MM.1S (cell line): ENCODE data around the gene DIS3L2.

ENCODE experiments used
- DNase-seq: peaks from one replicate; pipeline ENCODE4 v3.0.0-alpha.2; 2015
- H2AFZ ChIP-seq: fragments of 300-600 bp; sonication (generic); 2 replicates; pipeline ENCODE4 v1.6.0; 2016; ENCODE audit warnings: antibody characterized with exemption, low read length
- H3F3A ChIP-seq: fragments of 300-600 bp; sonication (generic); 2 replicates; pipeline ENCODE4 v1.6.1; 2016; ENCODE audit warnings: mild to moderate bottlenecking, antibody characterized with exemption, low read length, moderate library complexity, mixed read lengths; ENCODE audit not compliant: insufficient read depth
- H3K27ac ChIP-seq: fragments of 300-600 bp; sonication (generic); 2 replicates; pipeline ENCODE4 v1.5.1; 2016; ENCODE audit warnings: mild to moderate bottlenecking, low read length
- H3K27me3 ChIP-seq: fragments of 300-600 bp; sonication (generic); replicated peaks from 2 replicates; pipeline ENCODE4 v1.6.0; 2016; ENCODE audit warnings: low read length; ENCODE audit not compliant: insufficient read depth
- H3K36me3 ChIP-seq: fragments of 300-600 bp; sonication (generic); replicated peaks from 2 replicates; pipeline ENCODE4 v1.6.1; 2016; ENCODE audit warnings: mild to moderate bottlenecking, low read length, mixed read lengths; ENCODE audit not compliant: insufficient read depth
- H3K4me1 ChIP-seq: fragments of 300-600 bp; sonication (generic); 2 replicates; pipeline ENCODE4 v1.6.1; 2016; ENCODE audit warnings: low read length, mixed read lengths
- H3K4me2 ChIP-seq: fragments of 300-600 bp; sonication (generic); 2 replicates; pipeline ENCODE4 v1.6.0; 2016; ENCODE audit warnings: low read depth, low read length
- H3K4me3 ChIP-seq: fragments of 300-600 bp; sonication (generic); 2 replicates; pipeline ENCODE4 v1.5.1; 2016; ENCODE audit warnings: low read length, mixed read lengths
- H3K79me2 ChIP-seq: fragments of 300-600 bp; sonication (generic); 2 replicates; pipeline ENCODE4 v1.6.1; 2016; ENCODE audit warnings: mixed run types, low read length, mixed read lengths
- H3K9ac ChIP-seq: fragments of 300-600 bp; sonication (generic); 2 replicates; pipeline ENCODE4 v1.6.1; 2016; ENCODE audit warnings: low read length, mixed read lengths
- H3K9me2 ChIP-seq: fragments of 300-600 bp; sonication (generic); replicated peaks from 2 replicates; pipeline ENCODE4 v1.6.1; 2016; ENCODE audit warnings: mild to moderate bottlenecking, low read length, mixed read lengths; ENCODE audit not compliant: insufficient read depth
- H3K9me3 ChIP-seq: fragments of 300-600 bp; sonication (generic); replicated peaks from 2 replicates; pipeline ENCODE4 v1.6.1; 2016; ENCODE audit warnings: mild to moderate bottlenecking, low read length, mixed read lengths; ENCODE audit not compliant: insufficient read depth
- H4K20me1 ChIP-seq: fragments of 300-600 bp; sonication (generic); 2 replicates; pipeline ENCODE4 v1.6.1; 2016; ENCODE audit warnings: mild to moderate bottlenecking, low read length, moderate library complexity, mixed read lengths; ENCODE audit not compliant: insufficient read depth
- CTCF ChIP-seq: fragments of 300-600 bp; sonication (generic); IDR thresholded peaks from 2 replicates; pipeline ENCODE4 v1.5.1; 2016; ENCODE audit warnings: antibody characterized with exemption, low read length, mixed read lengths
- EZH2 ChIP-seq: fragments of 300-600 bp; sonication (generic); optimal IDR thresholded peaks from 2 replicates; pipeline ENCODE3; 2017; ENCODE audit warnings: low read depth, mild to moderate bottlenecking, antibody characterized with exemption, low read length, mixed read lengths
- EZH2phosphoT487 ChIP-seq: fragments of 300-600 bp; sonication (generic); IDR thresholded peaks from 2 replicates; pipeline ENCODE4 v1.6.1; 2018; ENCODE audit warnings: antibody characterized with exemption, low read length

Gene DIS3L2

GRCh38 chr2:232001073-232001472, 39.6 kb downstream of the DIS3L2 start:
- Histone ChIP-seq H3K4me3 (no peak overlapping the region), H4K20me1 (no peaks in the 10 kb centered on the region), H3K27ac (no peak overlapping the region), H3K9ac (no peak overlapping the region), H3F3A (no peaks in the 10 kb centered on the region), H3K27me3 (no peaks in the 10 kb centered on the region), H3K9me2 (no peaks in the 10 kb centered on the region), H3K79me2 (peaks cover 11% of the 10 kb centered on the region; the same call in 1 of the 2 replicates), H3K4me1 (no peaks in the 10 kb centered on the region), H3K36me3 (no peaks in the 10 kb centered on the region), H3K9me3 (no peaks in the 10 kb centered on the region), H3K4me2 (no peak overlapping the region), H2AFZ (no peak overlapping the region)
- TF ChIP-seq CTCF: no peak
- TF ChIP-seq EZH2phosphoT487: no peak
- TF ChIP-seq EZH2: no peak
- DNase-seq: no peak

- Histone ChIP-seq H3F3A (no peaks in the 10 kb centered on the region), H3K4me1 (no peaks in the 10 kb centered on the region)
- TF ChIP-seq CTCF (no peak), EZH2phosphoT487 (no peak), EZH2 (no peak)
These were observed 44.7 kb downstream of the DIS3L2 start for GRCh38 chr2:232006253-232006652.

GRCh38 chr2:232008907-232009638, 47.6 kb downstream of the DIS3L2 start:
- peaks cover 6% of the 10 kb centered on the region; the same call in 1 of the 2 replicates for H3K79me2 ChIP-seq
- H3K4me2 ChIP-seq: no peak overlapping the region

More at GRCh38 chr2:232006253-232006652, 44.7 kb downstream of the DIS3L2 start:
- Histone ChIP-seq H2AFZ (no peak overlapping the region), H3K27me3 (no peaks in the 10 kb centered on the region), H4K20me1 (no peaks in the 10 kb centered on the region), H3K36me3 (no peaks in the 10 kb centered on the region), H3K9me2 (no peaks in the 10 kb centered on the region), H3K27ac (no peak overlapping the region), H3K79me2 (peaks cover 10% of the 10 kb centered on the region; the same call in 1 of the 2 replicates), H3K9me3 (no peaks in the 10 kb centered on the region), H3K9ac (no peak overlapping the region), H3K4me3 (no peak overlapping the region), H3K4me2 (no peak overlapping the region)
- DNase-seq: no peak

More at GRCh38 chr2:232008907-232009638, 47.6 kb downstream of the DIS3L2 start:
- Histone ChIP-seq H3K9me3 (no peaks in the 10 kb centered on the region), H2AFZ (no peak overlapping the region), H3K9ac (no peak overlapping the region), H3K27ac (no peak overlapping the region), H3F3A (peaks cover 5% of the 10 kb centered on the region; the same call in 1 of the 2 replicates), H3K27me3 (no peaks in the 10 kb centered on the region), H3K36me3 (no peaks in the 10 kb centered on the region), H3K9me2 (no peaks in the 10 kb centered on the region), H4K20me1 (no peaks in the 10 kb centered on the region), H3K4me1 (peaks cover 14% of the 10 kb centered on the region), H3K4me3 (no peak overlapping the region)
- DNase-seq: no peak
- TF ChIP-seq EZH2 (no peak), EZH2phosphoT487 (no peak), CTCF (no peak)
